Left kidney (tissue), 2 donors: Measurements from ENCODE around the gene MS4A15. TPM values are rescaled to one million over a fixed set of nuclear protein-coding genes. Genes with fewer than 3 reads are reported as not detected.
"Not testable (repeated sequence)": the region's sequence is repeated elsewhere in the genome, so short reads cannot be mapped to it uniquely, and the experiment has no call there.

Source experiments
- DNase-seq: peaks from one replicate; pipeline ENCODE4 v3.0.0-alpha.2; 2013
- polyA plus RNA-seq: library from polyadenylated mRNA; unstranded; fragments of 120-200 nt; gene quantifications from one replicate; pipeline ENCODE4 v1.2.1, GENCODE V29; 2013; ENCODE audit not compliant: insufficient read length

Gene MS4A15
- polyA plus RNA-seq, 1 donor, result not detected

GRCh38 chr11:60809249-60809648 lies 52.6 kb downstream of the MS4A15 start:
- DNase-seq, result no peak

- no peak for DNase-seq
These were observed 53.0 kb downstream of the MS4A15 start for GRCh38 chr11:60809691-60810090.

- DNase-seq, result no peak
These were observed 53.5 kb downstream of the MS4A15 start for GRCh38 chr11:60810151-60810550.

DNA sequence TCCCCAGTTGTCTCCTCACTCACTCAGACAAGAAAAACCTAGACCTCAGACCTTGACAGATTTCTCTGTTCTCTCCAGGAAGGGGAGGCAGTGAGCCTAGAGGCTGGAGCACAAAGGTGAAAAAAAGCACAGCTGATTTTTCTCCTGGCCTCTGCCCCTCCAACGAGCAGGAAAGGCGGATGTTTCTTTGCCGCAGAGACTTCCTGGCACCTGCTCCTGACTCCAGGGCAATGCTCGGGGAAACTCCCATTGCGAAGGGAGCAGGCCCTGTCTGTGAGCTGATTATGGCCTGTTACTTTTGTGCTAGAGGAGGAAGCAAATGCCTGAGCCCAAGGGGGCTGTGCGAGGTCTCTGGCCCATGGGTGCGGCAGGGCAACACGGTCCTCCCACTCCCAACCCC lies 53.9 kb downstream of the MS4A15 start:
- no peak for DNase-seq

DNA sequence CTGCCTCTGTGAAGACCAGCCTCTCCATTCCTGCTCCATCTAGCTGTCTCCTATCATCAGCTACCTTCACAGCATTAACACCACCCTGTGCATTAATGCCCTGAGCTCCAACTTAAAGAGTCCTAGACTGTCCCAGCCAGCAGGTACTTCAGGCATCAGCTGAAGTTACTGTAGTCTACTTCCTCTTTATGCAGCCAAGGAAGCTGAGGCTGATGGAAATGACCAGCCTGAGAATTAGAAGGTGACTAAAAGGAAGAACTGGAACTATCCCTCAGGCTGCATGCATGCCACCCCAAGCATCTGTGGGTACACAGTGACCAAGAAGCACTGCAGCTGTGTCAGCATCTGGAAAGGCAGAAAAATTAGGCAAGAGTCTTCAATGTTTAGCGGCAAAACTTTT lies 56.7 kb downstream of the MS4A15 start:
- DNase-seq, result no peak

DNA sequence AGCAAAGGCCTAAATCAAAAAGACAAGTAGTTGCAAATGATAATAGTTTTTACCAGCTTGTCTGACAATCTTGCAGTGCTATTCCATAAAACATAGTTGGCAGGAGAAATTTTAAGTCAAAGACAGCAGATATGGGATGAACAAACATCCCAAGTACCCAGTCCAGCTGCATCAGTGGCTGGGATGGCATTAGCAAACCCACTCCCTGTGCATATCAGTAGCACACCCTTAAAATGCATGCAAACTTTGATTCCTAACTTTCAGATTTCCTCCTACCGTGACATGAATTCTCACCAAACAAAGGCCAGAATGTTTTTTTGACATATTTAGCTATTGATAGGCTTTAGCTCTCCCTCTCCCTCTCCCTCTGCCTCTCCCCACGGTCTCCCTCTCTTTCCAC lies 57.4 kb downstream of the MS4A15 start:
- DNase-seq, result no peak

GRCh38 chr11:60816590-60817157 lies 60.0 kb downstream of the MS4A15 start:
- no peak for DNase-seq

DNA sequence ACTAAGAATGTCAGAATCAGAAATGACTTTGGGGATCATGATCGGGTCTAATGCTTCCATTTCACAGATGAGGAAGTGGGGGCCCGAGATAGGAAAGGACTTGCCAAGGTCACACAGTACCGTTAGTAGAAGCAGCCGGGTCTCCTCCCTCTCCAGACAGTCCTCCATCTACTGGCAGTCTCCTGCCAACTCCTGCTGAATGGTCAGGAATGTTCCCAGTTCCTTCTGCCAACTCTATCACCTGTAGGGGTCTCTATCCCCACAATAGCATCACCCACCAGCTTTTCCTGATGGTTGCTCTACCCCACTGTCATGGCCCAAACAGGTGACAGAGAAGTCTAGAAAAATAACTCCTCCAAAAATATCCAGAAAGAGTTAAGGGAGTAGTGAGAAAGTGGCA lies 61.4 kb downstream of the MS4A15 start:
- DNase-seq, result no peak

DNA sequence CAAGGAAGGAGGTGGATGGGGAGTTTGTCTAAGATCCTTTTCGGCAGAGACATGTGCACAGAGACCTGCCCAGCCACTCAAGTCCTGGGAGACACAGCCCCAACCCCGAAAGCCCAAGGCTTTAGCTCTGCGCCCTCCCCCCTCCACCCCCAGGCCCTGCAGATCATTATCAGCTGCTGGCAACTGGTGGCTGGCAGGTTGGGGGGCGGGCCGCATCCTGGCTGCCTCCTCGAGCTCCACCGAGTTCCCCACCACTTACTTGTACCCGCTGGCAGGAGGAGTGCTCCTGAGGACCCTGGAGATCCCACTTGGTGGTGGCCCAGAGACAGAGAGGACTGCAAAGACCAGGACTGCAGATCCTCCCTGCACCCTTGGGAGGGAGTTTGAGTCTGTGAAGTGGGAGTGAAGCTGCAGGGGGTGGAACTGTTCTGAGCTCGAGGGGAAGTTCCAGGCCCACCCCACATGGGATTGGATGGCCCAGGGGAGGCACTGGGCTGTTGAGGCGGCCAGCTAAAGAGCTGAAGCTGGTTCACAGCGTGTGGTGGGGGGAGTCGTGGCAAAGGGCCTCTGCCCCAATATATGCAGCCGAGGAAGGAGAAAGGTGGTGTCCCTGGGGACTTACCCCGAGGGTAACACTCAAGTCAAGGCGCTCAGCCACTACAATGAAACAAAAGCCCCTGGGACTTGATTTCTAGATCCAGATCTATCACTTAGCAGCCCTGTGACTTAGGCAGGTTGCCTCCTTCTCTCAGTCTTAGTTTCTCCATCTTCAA lies 65.3 kb downstream of the MS4A15 start:
- no peak for DNase-seq

GRCh38 chr11:60823745-60824306 lies 67.2 kb downstream of the MS4A15 start:
- DNase-seq, result not testable (repeated sequence)

- no peak for DNase-seq
These were observed 68.5 kb downstream of the MS4A15 start for GRCh38 chr11:60825118-60825517.

DNA sequence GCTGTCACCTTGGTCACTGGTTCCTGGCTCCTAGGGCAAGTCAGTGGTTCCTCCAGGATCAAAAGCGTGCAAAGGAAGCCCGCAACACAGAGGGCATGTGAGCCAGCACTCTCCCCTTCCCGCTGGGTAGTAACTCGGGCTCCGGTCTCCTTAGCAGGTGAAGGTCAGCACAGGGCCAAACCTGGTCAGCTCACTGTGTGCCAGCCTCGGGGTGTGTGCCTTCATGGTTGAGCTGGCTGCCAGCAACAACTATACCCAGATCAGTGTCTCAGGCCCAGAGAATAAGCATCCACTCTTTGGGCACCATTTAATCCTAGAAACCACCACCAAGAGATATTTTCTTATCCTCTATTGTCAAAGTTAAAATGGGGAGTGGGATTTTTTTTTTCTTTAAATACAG lies 69.1 kb downstream of the MS4A15 start:
- no peak for DNase-seq

Other genes with a start within 250 kb of the MS4A15 start
- not detected for gene MS4A13, start 241.5 kb upstream of the MS4A15 start, polyA plus RNA-seq
- 0.18 TPM for gene MS4A8, start 57.3 kb upstream of the MS4A15 start, polyA plus RNA-seq
- gene MS4A18, start 32.1 kb upstream of the MS4A15 start, polyA plus RNA-seq, result not detected
- 0.38 TPM for gene MS4A10, start 28.5 kb downstream of the MS4A15 start, polyA plus RNA-seq
- gene CCDC86, start 85.2 kb downstream of the MS4A15 start, polyA plus RNA-seq, result 15.6 TPM
- gene PTGDR2, start 99.1 kb downstream of the MS4A15 start, polyA plus RNA-seq, result 0.17 TPM
- 0.30 TPM for gene ZP1, start 110.7 kb downstream of the MS4A15 start, polyA plus RNA-seq
- 127 TPM for gene PRPF19, start 149.7 kb downstream of the MS4A15 start, polyA plus RNA-seq
- gene TMEM109, start 157.3 kb downstream of the MS4A15 start, polyA plus RNA-seq, result 76.0 TPM
- gene TMEM132A, start 167.6 kb downstream of the MS4A15 start, polyA plus RNA-seq, result 58.7 TPM
- gene SLC15A3, start 195.3 kb downstream of the MS4A15 start, polyA plus RNA-seq, result 15.7 TPM
- gene CD6, start 214.8 kb downstream of the MS4A15 start, polyA plus RNA-seq, result 1.5 TPM